ENCODE results near the gene PBX4.
"Not testable (repeated sequence)": the region's sequence is repeated elsewhere in the genome, so short reads cannot be mapped to it uniquely, and the experiment has no call there.

GRCh38 chr19:19606686-19607085 lies 11.8 kb downstream of the PBX4 start:
- not testable (repeated sequence) for TF ChIP-seq EZH2 (IDR thresholded peaks at IDR 0.05; ENCODE audit: insufficient read depth, poor library complexity, severe bottlenecking); EZH2phosphoT487 (IDR thresholded peaks at IDR 0.05; ENCODE audit: insufficient read depth, low read depth)
